Liver (tissue), 9 donors: ENCODE measurements around the gene SOX11. TPM values are rescaled to one million over a fixed set of nuclear protein-coding genes. Genes with fewer than 3 reads are reported as not detected.

Experiments
- DNase-seq: peaks from one replicate; pipeline ENCODE4 v3.0.0-alpha.2; 2017; ENCODE audit warnings: low spot score
- H3K27ac ChIP-seq, 2 donors: one replicate each; pipeline ENCODE4 v1.7.0; 2013; ENCODE audit warnings: inconsistent platforms in 2 of 2, low read length in 2 of 2, control low read depth in 1 of 2, low read depth in 1 of 2, mild to moderate bottlenecking in 1 of 2
- H3K27me3 ChIP-seq, 4 donors: one replicate each; pipeline versions ENCODE4 v1.6.1 to v1.7.0; 2013; ENCODE audit warnings: low read length in 3 of 4, inconsistent platforms in 1 of 4, mild to moderate bottlenecking in 1 of 4, moderate library complexity in 1 of 4; ENCODE audit not compliant: control insufficient read depth in 4 of 4, insufficient read depth in 4 of 4
- H3K36me3 ChIP-seq, 4 donors: one replicate each; pipeline versions ENCODE4 v1.6.1 to v1.7.0; 2013; ENCODE audit warnings: low read length in 3 of 4, mild to moderate bottlenecking in 3 of 4, low read depth in 1 of 4, moderate library complexity in 1 of 4; ENCODE audit not compliant: control insufficient read depth in 4 of 4, insufficient read depth in 3 of 4
- H3K4me1 ChIP-seq, 4 donors: one replicate each; pipeline versions ENCODE4 v1.6.1 to v1.7.0; 2013; ENCODE audit warnings: low read length in 3 of 4, mild to moderate bottlenecking in 3 of 4, moderate library complexity in 1 of 4; ENCODE audit not compliant: control insufficient read depth in 4 of 4, insufficient read depth in 4 of 4
- H3K4me3 ChIP-seq, 3 donors: one replicate each; pipeline versions ENCODE4 v1.6.1 to v1.7.0; 2013; ENCODE audit warnings: low read length in 3 of 3, control low read depth in 1 of 3, low read depth in 1 of 3, mild to moderate bottlenecking in 1 of 3
- H3K9ac ChIP-seq, 2 donors: one replicate each; pipeline ENCODE4 v1.7.0; 2013; ENCODE audit warnings: low read length in 2 of 2, mild to moderate bottlenecking in 2 of 2, moderate library complexity in 2 of 2, control low read depth in 1 of 2, low read depth in 1 of 2
- H3K9me3 ChIP-seq, 4 donors: one replicate each; pipeline versions ENCODE4 v1.6.1 to v1.7.0; 2013; ENCODE audit warnings: low read length in 3 of 4; ENCODE audit not compliant: control insufficient read depth in 4 of 4
- EGR1 ChIP-seq, 2 donors: IDR thresholded peaks; 2 replicates each; pipeline ENCODE4 v1.6.1; 2016 to 2018; ENCODE audit warnings: antibody characterized with exemption in 2 of 2, low read depth in 2 of 2
- FOXA1 ChIP-seq: IDR thresholded peaks from 2 replicates; pipeline ENCODE4 v1.6.1; 2016; ENCODE audit warnings: antibody characterized with exemption
- FOXA2 ChIP-seq: IDR thresholded peaks from 2 replicates; pipeline ENCODE4 v1.6.1; 2016; ENCODE audit warnings: antibody characterized with exemption
- GABPA ChIP-seq, 2 donors: IDR thresholded peaks in 1 of 2; conservative IDR thresholded peaks in 1 of 2; 2 replicates each; pipeline ENCODE4 v1.6.1; 2016; ENCODE audit warnings: antibody characterized with exemption in 2 of 2, mild to moderate bottlenecking in 1 of 2, moderate library complexity in 1 of 2
- JUND ChIP-seq, 2 donors: IDR thresholded peaks; 2 replicates each; pipeline ENCODE4 v1.6.1; 2016; ENCODE audit warnings: antibody characterized with exemption in 2 of 2
- MAX ChIP-seq: IDR thresholded peaks from 2 replicates; pipeline ENCODE4 v1.6.1; 2016; ENCODE audit warnings: antibody characterized with exemption
- NR2F2 ChIP-seq: IDR thresholded peaks from 2 replicates; pipeline ENCODE4 v1.6.1; 2016; ENCODE audit warnings: antibody characterized with exemption
- RAD21 ChIP-seq, 2 donors: IDR thresholded peaks; 2 replicates each; pipeline ENCODE4 v1.6.1; 2016; ENCODE audit warnings: antibody characterized with exemption in 2 of 2, mild to moderate bottlenecking in 2 of 2
- REST ChIP-seq: IDR thresholded peaks from 2 replicates; pipeline ENCODE4 v1.6.1; 2016; ENCODE audit warnings: antibody characterized with exemption, mild to moderate bottlenecking
- SP1 ChIP-seq: IDR thresholded peaks from 2 replicates; pipeline ENCODE4 v1.6.1; 2018; ENCODE audit warnings: antibody characterized with exemption, mild to moderate bottlenecking
- TAF1 ChIP-seq: conservative IDR thresholded peaks from 2 replicates; pipeline ENCODE4 v1.6.1; 2016; ENCODE audit warnings: antibody characterized with exemption, mild to moderate bottlenecking
- YY1 ChIP-seq: IDR thresholded peaks from 2 replicates; pipeline ENCODE4 v1.6.1; 2016; ENCODE audit warnings: antibody characterized with exemption, mild to moderate bottlenecking
- WGBS: extraction: QIAGEN DNeasy Blood & Tissue Kit; methylation state at CpG from one replicate; pipeline ENCODE4 v1.1.7; 2013; 5-methylcytosine and 5-hydroxymethylcytosine counted together
- polyA plus RNA-seq, 2 donors: library from polyadenylated mRNA; stranded (reverse) in 1 of 2; unstranded in 1 of 2; fragments of 200-250 nt in 1 of 2; fragments of >200 nt in 1 of 2; fragmentation: Nextera tagmentation in 1 of 2; extraction: Ambion mirVana in 1 of 2; gene quantifications; one replicate each; pipeline versions ENCODE4 v1.2.1 to v1.2.3, GENCODE V29; 2013 to 2015
- total RNA-seq, 2 donors: library from RNA; depleted of rRNA; stranded (reverse); fragments of >200 nt; gene quantifications; one replicate each; pipeline ENCODE4 v1.2.3, GENCODE V29; 2014
- donor health status: healthy.
- donor health status: healthy.
- donor health status: healthy.
- donor health status: healthy.
- donor health status: healthy.

SOX11 gene
- total and polyA plus RNA-seq, 4 donors: 0.09 TPM; not detected in 3

GRCh38 chr2:5748391-5748790 lies 56.2 kb downstream of the SOX11 start:
- Histone ChIP-seq H3K27me3 (peaks cover 0 to 3% (median 0%) of the 10 kb centered on the region in 4 donors), H3K27ac (no peak overlapping the region), H3K4me3 (no peak overlapping the region), H3K9ac (no peak overlapping the region), H3K9me3 (no peaks in the 10 kb centered on the region), H3K4me1 (no peaks in the 10 kb centered on the region), H3K36me3 (no peaks in the 10 kb centered on the region)
- TF ChIP-seq RAD21 (IDR thresholded peaks at IDR 0.05) (no peak), FOXA1 (no peak), NR2F2 (no peak), REST (no peak), EGR1 (IDR thresholded peaks at IDR 0.05; ENCODE audit: low read depth in 2 of 2) (no peak)
- 91% methylated on average over 2 of the region's 2 CpGs for WGBS
- DNase-seq: no peak

GRCh38 chr2:5748946-5749345 lies 56.8 kb downstream of the SOX11 start:
- H3K9me3 ChIP-seq: no peaks in the 10 kb centered on the region
- no peak overlapping the region for H3K4me3 ChIP-seq
- H3K36me3 ChIP-seq: no peaks in the 10 kb centered on the region
- no peak for DNase-seq
- no peaks in the 10 kb centered on the region for H3K4me1 ChIP-seq
- H3K9ac ChIP-seq: no peak overlapping the region
- 53% methylated on average over 4 of the region's 4 CpGs for WGBS
- peaks cover 0 to 3% (median 0%) of the 10 kb centered on the region in 4 donors for H3K27me3 ChIP-seq
- TF ChIP-seq SP1 (no peak), YY1 (no peak), MAX (no peak), RAD21 (IDR thresholded peaks at IDR 0.05) (no peak), GABPA (IDR thresholded peaks at IDR 0.05 in 1 of 2, conservative IDR thresholded peaks at IDR 0.05 in 1 of 2) (no peak), TAF1 (no peak), NR2F2 (no peak), EGR1 (IDR thresholded peaks at IDR 0.05; ENCODE audit: low read depth in 2 of 2) (no peak)
- H3K27ac ChIP-seq: no peak overlapping the region

- H3K4me3 ChIP-seq: no peak overlapping the region
- peaks cover 0 to 1% (median 0%) of the 10 kb centered on the region in 4 donors for H3K4me1 ChIP-seq
- H3K36me3 ChIP-seq: no peaks in the 10 kb centered on the region
- TF ChIP-seq RAD21 (IDR thresholded peaks at IDR 0.05): no peak
- no peak for TF ChIP-seq TAF1
- TF ChIP-seq FOXA2: no peak
- TF ChIP-seq JUND (IDR thresholded peaks at IDR 0.05): no peak
- H3K27ac ChIP-seq: no peak overlapping the region
- no peak for DNase-seq
- no peak overlapping the region for H3K9ac ChIP-seq
- 91% methylated on average over 8 of the region's 8 CpGs for WGBS
- peaks cover 0 to 3% (median 0%) of the 10 kb centered on the region in 4 donors for H3K27me3 ChIP-seq
- H3K9me3 ChIP-seq: no peaks in the 10 kb centered on the region
Observed at GRCh38 chr2:5749347-5749746, 57.2 kb downstream of the SOX11 start.
